IPS-20b (cell line): ENCODE results near the gene PHF20.
"Not testable (repeated sequence)": the region's sequence is repeated elsewhere in the genome, so short reads cannot be mapped to it uniquely, and the experiment has no call there.

ENCODE experiments used
- H3K27ac ChIP-seq: one replicate; pipeline ENCODE4 v1.5.1; 2013; ENCODE audit warnings: low read length
- H3K27me3 ChIP-seq: 2 replicates; pipeline ENCODE4 v1.6.1; 2013; ENCODE audit warnings: mild to moderate bottlenecking, low read length, inconsistent platforms; ENCODE audit not compliant: insufficient read depth
- H3K36me3 ChIP-seq: 2 replicates; pipeline ENCODE4 v1.6.1; 2013; ENCODE audit warnings: low read depth, mild to moderate bottlenecking, inconsistent platforms, low read length, moderate library complexity; ENCODE audit not compliant: insufficient read depth
- H3K4me1 ChIP-seq: 2 replicates; pipeline ENCODE4 v1.6.1; 2013; ENCODE audit warnings: mild to moderate bottlenecking, control low read depth, inconsistent platforms, low read length, moderate library complexity; ENCODE audit not compliant: insufficient read depth
- H3K4me3 ChIP-seq: 2 replicates; pipeline ENCODE4 v1.5.1; 2013; ENCODE audit warnings: mild to moderate bottlenecking, low read length, inconsistent platforms
- H3K9ac ChIP-seq: 2 replicates; pipeline ENCODE4 v1.6.1; 2013; ENCODE audit warnings: low read depth, mild to moderate bottlenecking, inconsistent platforms, low read length, moderate library complexity
- H3K9me3 ChIP-seq: 2 replicates; pipeline ENCODE4 v1.6.1; 2013; ENCODE audit warnings: mild to moderate bottlenecking, low read depth, low read length, inconsistent platforms; ENCODE audit not compliant: insufficient read depth

Gene PHF20

DNA sequence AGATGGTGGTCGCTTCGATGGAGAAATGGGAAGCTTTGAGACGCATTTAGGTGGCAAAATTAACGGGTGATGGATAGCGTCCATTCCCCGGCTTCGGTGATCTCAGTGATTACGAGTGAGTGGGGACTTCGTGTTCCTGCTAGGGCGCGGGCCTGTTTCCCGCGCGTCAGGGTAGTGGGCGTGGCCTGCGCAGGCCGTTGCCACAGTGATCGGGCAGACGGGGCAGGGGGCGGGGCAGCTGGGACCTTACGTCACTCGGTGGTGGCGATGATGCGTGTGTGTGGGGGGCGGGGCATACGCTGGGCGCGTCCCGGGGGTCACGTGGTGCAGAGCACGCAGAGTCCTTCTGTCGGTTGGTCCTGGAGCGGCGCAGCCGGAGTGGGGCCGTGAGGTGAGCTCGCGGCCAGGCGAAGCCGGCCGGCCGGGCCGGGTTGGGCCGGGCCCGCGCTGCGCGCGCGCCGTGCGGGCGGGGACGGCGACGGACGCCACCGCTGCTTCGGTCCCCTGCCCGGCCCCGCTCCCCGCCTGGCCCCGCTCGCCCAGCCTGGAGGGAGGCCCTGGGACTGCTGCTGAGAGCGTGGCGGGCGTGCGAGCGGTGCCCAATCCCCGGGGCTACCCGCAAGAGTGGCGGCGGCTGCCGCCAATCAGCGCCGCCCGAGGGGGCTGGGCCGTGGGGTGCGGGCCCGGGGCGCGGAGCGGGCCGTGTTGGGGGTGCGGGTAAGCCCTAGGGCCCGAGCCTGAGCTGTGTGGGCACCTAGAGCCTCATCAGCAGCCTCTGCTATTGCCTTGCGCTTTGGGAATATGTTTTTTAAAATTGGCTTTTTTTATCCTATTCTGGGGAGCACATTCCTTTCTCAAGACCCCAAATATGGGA is at the start of gene PHF20:
PHF20 (plus strand) TSS at position 327 of the 874 bp plus-strand sequence. CDS start 29,508 bp downstream, outside the sequence.
- Histone ChIP-seq H3K4me3 (peak within 1 kb of the TSS; percentile 76), H3K27me3 (peaks cover 11% of the 10 kb centered on the region), H3K36me3 (peaks cover 10% of the 10 kb centered on the region), H3K9me3 (no peaks in the 10 kb centered on the region), H3K9ac (peak within 1 kb of the TSS; percentile 74; the same call in 1 of the 2 replicates), H3K27ac (no peak within 1 kb of the TSS), H3K4me1 (peaks cover 19% of the 10 kb centered on the region; the same call in 1 of the 2 replicates)

DNA sequence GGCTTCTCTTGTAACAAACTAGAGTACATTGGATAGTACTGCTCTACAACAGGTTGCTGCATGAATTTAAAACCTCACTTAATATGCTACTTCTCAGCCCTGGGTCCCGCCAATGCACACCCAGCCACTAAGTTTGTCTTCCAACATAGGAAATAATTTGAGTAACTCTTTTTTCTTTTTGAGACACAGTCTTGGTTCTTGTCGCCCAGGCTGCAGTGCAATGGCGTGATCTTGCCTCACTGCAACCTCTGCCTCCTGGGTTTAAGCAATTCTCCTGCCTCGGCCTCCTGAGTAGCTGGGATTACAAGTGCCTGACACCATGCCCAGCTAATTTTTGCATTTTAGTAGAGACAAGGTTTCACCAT is 48.6 kb upstream of the PHF20 start:
- peaks cover 99% of the 10 kb centered on the region for H3K36me3 ChIP-seq
- not testable (repeated sequence) for H3K4me1 ChIP-seq, H3K27ac ChIP-seq, H3K27me3 ChIP-seq, H3K4me3 ChIP-seq, H3K9me3 ChIP-seq, H3K9ac ChIP-seq

DNA sequence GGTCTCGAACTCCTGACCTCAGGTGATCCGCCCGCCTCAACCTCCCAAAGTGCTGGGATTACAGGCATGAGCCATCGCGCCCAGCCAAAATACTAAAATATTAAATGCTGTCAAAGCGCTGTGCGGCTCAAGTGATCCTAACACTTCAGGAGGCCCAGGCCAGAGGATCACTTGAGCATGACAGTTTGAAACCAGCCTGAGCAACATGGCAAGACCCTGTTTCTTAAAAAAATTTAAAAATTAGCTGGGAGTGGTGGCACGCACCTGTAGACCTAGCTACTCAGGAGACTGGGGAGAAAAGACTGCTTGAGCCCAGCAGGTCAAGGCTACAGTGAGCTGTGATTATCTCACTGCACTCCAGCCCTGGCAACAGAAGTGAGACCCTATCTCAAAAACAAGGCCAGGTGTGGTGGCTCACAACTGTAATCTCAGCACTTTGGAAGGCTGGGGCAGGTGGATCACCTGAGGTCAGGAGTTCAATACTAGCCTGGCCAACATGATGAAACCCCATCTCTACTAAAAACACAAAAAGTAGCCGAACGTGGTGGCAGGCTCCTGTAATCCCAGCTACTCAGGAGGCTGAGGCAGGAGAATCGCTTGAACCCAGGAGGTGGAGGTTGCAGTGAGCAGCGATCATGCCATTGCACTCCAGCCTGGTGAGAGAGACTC is 48.0 kb upstream of the PHF20 start:
- not testable (repeated sequence) for H3K9ac ChIP-seq, H3K4me1 ChIP-seq, H3K9me3 ChIP-seq, H3K27me3 ChIP-seq, H3K27ac ChIP-seq, H3K4me3 ChIP-seq
- H3K36me3 ChIP-seq, result peaks cover 99% of the 10 kb centered on the region

DNA sequence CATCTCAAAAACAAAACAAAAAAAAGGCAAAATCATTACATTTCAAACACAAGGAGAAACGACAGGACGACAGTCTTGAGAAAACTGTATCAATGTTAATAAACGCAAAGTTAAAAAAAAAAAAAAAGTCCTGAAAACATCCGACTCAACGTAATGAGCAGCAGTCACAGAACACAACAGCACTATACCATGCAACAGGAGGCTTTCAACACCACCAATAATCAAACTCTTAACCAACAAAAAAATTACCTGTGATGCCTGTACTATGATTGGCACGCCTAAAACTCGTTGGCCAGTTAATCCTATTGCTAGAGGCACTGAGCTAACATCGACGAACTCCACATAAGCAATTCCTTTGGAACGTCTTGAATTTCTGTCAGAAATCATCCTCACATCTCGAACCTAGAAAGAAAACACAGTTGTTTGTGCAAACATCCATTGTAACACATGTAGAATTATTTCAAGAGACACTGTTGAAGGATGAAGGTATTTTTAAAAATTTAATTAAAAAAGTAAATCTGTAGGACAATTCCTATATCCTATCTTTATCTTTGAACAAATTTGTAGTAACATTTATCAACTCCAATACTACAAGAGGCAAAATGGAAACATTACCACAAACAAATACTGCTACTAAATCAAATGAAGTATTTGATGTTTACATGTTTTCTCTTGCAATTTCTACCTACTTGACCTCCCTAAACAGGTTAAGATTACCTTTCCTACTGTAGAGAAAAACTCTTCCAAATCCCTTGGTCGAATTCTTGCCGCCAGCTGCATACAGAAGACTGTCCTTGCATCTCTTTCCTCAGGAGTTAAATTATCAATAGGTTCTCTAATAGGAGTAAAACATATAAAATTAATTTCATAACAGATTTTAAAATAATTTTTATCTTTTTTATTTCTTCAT is 47.2 kb upstream of the PHF20 start:
- Histone ChIP-seq H3K9ac (no peak overlapping the region), H3K4me3 (no peak overlapping the region)

DNA sequence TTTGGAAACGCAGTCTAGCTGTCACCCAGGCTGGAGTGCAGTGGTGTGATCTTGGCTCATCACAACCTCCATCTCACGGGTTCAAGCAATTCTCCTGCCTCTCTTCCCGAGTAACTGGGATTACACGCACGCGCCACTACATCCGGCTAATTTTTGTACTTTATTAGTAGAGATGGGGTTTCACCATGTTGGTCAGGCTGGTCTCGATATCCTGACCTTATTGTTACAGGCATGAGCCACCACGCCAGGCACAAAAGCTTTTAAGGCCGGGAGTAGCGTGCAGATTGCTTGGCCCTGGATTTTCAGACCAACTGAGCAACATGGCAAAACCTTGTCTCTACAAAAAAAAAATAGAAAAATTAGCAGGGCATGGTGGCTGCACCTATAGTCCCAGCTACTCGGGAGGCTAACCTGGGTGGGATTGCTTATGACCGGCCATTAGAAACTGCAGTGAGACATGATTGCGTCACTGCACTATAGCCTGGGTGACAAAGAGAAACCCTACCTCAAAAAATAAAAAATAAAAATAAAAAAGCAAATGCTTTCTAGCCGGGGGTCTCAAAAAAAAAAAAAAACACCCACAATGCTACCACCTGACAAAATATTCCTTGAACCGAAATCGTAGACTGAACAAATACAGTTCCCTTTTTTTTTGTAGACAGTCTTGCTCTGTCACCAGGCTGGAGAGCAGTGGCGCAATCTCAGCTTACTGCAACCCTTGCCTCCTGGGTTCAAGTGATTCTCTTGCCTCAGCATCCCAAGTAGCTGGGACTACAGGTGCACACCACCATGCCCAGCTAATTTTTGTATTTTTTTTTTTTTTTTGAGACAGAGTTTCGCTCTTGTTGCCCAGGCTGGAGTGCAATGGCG is 44.7 kb upstream of the PHF20 start:
- Histone ChIP-seq H3K9me3 (no peaks in the 10 kb centered on the region), H3K27me3 (no peaks in the 10 kb centered on the region), H3K4me1 (no peaks in the 10 kb centered on the region), H3K27ac (no peak overlapping the region), H3K36me3 (peaks cover 99% of the 10 kb centered on the region), H3K4me3 (no peak overlapping the region), H3K9ac (no peak overlapping the region)

More for the DNA sequence above, 47.2 kb upstream of the PHF20 start:
- Histone ChIP-seq H3K27me3 (no peaks in the 10 kb centered on the region), H3K27ac (no peak overlapping the region), H3K9me3 (no peaks in the 10 kb centered on the region), H3K4me1 (no peaks in the 10 kb centered on the region), H3K36me3 (peaks cover 99% of the 10 kb centered on the region)

DNA sequence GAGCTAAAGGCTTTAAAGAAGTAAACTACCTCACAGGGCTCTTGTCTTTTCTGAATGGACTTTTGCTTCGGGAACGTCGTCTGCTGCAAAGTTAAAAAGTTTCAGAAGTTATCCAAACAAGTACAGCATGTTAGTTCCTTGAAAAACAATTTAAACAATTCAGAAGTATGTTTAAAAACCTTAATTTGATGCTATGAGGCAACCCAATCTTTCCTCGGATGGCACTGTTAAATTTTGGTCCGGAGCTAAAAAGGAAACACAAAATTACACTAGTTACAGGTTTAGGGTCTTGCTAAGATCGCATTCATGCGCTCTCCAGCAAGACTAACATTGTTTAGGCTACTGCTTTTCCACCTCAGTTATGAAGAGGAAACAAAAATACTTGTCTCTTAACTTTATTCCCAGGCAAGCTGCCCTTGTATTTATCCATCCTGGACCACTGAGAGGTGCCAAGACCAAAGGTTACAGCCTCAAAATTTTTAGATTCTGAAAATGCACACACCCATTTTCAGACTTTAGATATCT is 42.5 kb upstream of the PHF20 start:
- Histone ChIP-seq H3K4me1 (no peaks in the 10 kb centered on the region), H3K27ac (no peak overlapping the region), H3K4me3 (no peak overlapping the region), H3K27me3 (no peaks in the 10 kb centered on the region), H3K36me3 (peaks cover 99% of the 10 kb centered on the region), H3K9me3 (no peaks in the 10 kb centered on the region), H3K9ac (no peak overlapping the region)

DNA sequence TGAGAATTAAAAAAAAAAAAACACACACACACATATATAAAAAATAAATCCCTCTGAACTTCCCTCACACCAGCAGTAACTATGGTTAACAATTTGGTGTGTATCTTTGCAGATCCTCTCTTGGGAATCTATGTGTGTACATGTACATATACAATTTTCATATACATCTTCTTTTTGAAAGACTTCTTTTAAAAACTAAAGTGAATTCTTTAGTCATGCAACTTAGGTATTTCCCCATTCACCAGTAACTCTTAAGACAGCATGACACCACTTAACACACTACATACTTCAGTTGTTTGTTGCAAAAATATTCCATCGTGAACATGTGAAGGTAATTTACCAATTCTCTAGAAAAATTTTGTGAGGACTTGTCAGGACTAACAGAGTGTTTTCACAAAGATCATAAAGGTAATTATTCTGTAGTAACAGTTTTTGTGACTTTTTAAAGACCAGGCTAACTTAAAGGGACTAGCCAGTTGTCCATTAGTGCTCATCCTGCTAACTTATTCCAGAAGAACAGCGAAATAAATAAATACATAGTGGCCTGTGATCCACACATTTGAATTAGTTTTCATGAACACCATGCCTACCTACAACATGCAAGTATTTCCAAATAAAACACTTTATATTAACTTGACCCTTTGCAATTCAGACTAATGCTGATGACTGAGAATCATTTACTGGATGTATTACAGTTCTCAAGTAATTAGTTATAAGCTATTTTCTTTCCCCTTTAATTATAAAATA is 41.8 kb upstream of the PHF20 start:
- no peak overlapping the region for H3K27ac ChIP-seq

DNA sequence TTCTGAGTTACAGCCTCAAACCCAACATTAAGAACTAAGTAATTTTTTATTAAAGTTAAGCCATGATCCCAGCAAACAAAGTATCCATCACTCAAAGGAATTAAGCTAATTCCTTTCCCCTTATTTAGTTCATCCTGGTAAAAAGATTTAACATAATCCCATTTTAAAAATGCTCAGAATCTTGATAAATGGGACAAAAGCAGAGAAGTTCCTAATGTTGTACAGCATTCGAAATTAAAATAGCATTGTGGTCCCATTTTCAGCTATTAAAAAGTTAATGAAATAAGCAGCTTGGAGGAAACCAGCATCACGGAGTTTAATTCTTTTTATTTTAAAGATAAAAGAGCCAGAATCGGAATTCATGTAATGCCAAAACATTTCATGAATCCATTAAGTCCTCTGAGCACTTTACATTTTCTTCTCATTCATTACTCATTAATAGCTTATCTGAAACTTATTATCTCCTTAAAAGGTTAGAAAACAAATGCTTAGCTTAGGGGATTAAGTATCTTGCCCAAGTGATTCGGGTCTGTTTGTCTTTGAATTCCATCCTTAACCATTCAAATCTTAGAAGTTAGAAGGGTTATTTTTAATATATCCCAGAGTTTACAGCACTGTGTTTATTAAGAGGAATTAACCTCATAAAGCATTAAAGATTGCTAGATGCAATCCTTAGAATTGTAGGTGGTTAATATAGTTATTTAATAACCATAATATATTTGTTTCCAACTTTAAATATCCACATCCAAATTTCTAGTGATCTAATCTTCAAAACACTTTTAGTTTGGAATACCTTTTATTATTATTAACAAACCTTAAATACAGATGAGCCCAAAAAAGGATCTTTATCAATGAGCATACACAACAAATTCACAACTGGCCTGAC is 41.0 kb upstream of the PHF20 start:
- no peak overlapping the region for H3K9ac ChIP-seq
- H3K36me3 ChIP-seq, result peaks cover 99% of the 10 kb centered on the region
- no peaks in the 10 kb centered on the region for H3K4me1 ChIP-seq
- H3K9me3 ChIP-seq, result no peaks in the 10 kb centered on the region
- no peak overlapping the region for H3K4me3 ChIP-seq
- H3K27me3 ChIP-seq, result no peaks in the 10 kb centered on the region
- H3K27ac ChIP-seq, result no peak overlapping the region

More for the DNA sequence above, 41.8 kb upstream of the PHF20 start:
- Histone ChIP-seq H3K9ac (no peak overlapping the region), H3K27me3 (no peaks in the 10 kb centered on the region), H3K4me3 (no peak overlapping the region), H3K9me3 (no peaks in the 10 kb centered on the region), H3K36me3 (peaks cover 99% of the 10 kb centered on the region), H3K4me1 (no peaks in the 10 kb centered on the region)

DNA sequence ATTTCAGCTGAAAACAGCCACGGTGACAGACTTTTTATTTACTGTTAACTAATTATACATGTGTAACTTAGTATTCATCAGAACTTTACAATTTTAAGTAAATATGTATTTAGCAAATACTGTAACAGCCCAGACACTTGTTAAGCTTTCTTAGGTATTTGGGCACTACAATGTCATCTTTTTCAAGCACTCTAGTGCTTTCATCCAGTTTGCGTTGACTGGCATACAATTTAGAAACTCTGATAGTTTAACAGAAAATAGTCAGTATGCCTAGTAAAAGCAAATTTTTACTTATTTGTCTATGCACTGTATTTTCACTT is 40.4 kb upstream of the PHF20 start:
- Histone ChIP-seq H3K4me1 (no peaks in the 10 kb centered on the region), H3K9me3 (no peaks in the 10 kb centered on the region), H3K9ac (no peak overlapping the region), H3K36me3 (peaks cover 99% of the 10 kb centered on the region), H3K4me3 (no peak overlapping the region), H3K27me3 (no peaks in the 10 kb centered on the region), H3K27ac (no peak overlapping the region)
